Measurements from ENCODE around the gene TSPAN11.

Gene TSPAN11, protein sequence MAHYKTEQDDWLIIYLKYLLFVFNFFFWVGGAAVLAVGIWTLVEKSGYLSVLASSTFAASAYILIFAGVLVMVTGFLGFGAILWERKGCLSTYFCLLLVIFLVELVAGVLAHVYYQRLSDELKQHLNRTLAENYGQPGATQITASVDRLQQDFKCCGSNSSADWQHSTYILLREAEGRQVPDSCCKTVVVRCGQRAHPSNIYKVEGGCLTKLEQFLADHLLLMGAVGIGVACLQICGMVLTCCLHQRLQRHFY

GRCh38 chr12:30926243-30927221 is at the start of gene TSPAN11:
TSPAN11 (plus strand) TSS chr12:30926748; CDS start chr12:30953992, 27,244 bp downstream.
- peak within 1 kb of the TSS; percentile 9 for H3K4me3 ChIP-seq (ENCODE audit: low read length)
- no peak for TF ChIP-seq CTCF (IDR thresholded peaks at IDR 0.05; ENCODE audit: insufficient read depth, low read depth, low read length, missing control alignments)
- peak; percentile 17 for DNase-seq (ENCODE audit: low read depth)

- H3K4me3 ChIP-seq (ENCODE audit: low read length) = no peak overlapping the region
- no peak for TF ChIP-seq CTCF (IDR thresholded peaks at IDR 0.05; ENCODE audit: insufficient read depth, low read depth, low read length, missing control alignments)
- peak; percentile 32 for DNase-seq (ENCODE audit: low read depth)
Observed at GRCh38 chr12:30877105-30877875, 49.3 kb upstream of the TSPAN11 start.

DNA sequence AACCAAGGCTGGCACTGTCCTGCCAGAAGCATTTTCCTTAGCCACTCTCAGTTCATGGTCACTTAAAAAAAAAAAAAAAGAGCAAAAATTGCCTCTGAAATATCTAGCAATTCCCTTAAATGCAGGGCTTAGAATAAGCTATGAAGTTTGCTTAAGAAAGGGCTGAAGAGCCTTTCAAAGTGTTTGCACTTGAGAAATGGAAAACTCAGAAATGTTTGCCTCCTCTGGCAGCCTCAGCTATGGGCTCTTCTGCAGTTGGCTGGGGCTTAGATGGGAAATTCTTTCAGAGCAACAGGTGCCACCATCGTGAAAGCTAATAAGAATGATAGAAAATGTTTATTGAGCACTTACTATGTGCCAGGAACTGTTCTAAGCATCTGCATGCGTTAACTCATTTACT is 48.5 kb upstream of the TSPAN11 start:
- H3K4me3 ChIP-seq (ENCODE audit: low read length) = no peak overlapping the region
- no peak for TF ChIP-seq CTCF (IDR thresholded peaks at IDR 0.05; ENCODE audit: insufficient read depth, low read depth, low read length, missing control alignments)
- no peak for DNase-seq (ENCODE audit: low read depth)

DNA sequence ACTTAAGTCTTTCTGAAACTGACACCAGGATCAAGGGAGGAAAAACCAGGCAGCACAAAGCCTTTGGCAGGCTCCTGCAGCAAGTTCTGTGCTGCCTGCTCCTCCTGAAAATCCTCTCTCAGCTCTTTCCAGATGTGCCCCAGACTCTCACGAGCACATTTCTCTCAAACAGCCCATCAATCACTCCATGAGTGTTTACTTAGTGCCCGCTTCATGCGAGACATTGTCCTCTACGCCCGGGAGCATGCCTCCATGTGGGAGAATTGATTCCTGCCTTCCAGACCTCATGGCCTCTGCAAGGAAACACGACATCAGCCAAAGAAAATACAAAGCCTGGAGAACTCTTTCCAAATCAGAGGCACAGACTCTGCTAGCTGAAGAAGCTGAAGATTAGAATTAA is 46.5 kb upstream of the TSPAN11 start:
- DNase-seq (ENCODE audit: low read depth) = no peak
- H3K4me3 ChIP-seq (ENCODE audit: low read length) = no peak overlapping the region
- no peak for TF ChIP-seq CTCF (IDR thresholded peaks at IDR 0.05; ENCODE audit: insufficient read depth, low read depth, low read length, missing control alignments)

- no peak for DNase-seq (ENCODE audit: low read depth)
- H3K4me3 ChIP-seq (ENCODE audit: low read length) = no peak overlapping the region
Observed at GRCh38 chr12:30880813-30881212, 45.7 kb upstream of the TSPAN11 start.

More at GRCh38 chr12:30880813-30881212, 45.7 kb upstream of the TSPAN11 start:
- TF ChIP-seq CTCF (IDR thresholded peaks at IDR 0.05; ENCODE audit: insufficient read depth, low read depth, low read length, missing control alignments) = no peak
